K562 (cell line): ENCODE measurements around the gene PLPP1. TPM values are rescaled to one million over a fixed set of nuclear protein-coding genes. Genes with fewer than 3 reads are reported as not detected.

ENCODE experiments used
- GTF2A2 ChIP-seq: IDR thresholded peaks from 2 replicates; pipeline ENCODE4 v1.6.1; 2016; ENCODE audit warnings: mild to moderate bottlenecking, missing genetic modification characterization, missing compliant biosample characterization
- PHF8 ChIP-seq: fragments of 200-600 bp; sonication (generic); IDR thresholded peaks from 2 replicates; pipeline ENCODE4 v1.6.1; 2012; ENCODE audit warnings: mixed run types, mild to moderate bottlenecking, inconsistent platforms, low read length, moderate library complexity, borderline replicate concordance
- POLR2AphosphoS5 ChIP-seq: IDR thresholded peaks from 2 replicates; pipeline ENCODE4 v1.6.1; 2011; ENCODE audit warnings: mild to moderate bottlenecking, low read depth, low read length, moderate library complexity; ENCODE audit not compliant: control insufficient read depth, insufficient read depth
- ZNF551 ChIP-seq: fragments of 250-450 bp; sonication (Bioruptor Pico); IDR thresholded peaks from 2 replicates; pipeline ENCODE4 v1.5.0; 2021; ENCODE audit warnings: mild to moderate bottlenecking, moderate library complexity
- polyA plus RNA-seq, 8 experiments: library from polyadenylated mRNA; depleted of rRNA in 4 of 8; stranded (reverse) in 5 of 8; unstranded in 3 of 8; fragments of >200 nt; fragmentation: Nextera tagmentation in 2 of 8; fragmentation: Illumina TruSeq in 1 of 8; extraction: Ambion mirVana in 2 of 8; extraction: Trizol in 1 of 8; gene quantifications; 2 replicates each; pipeline versions ENCODE4 v1.2.1 to v1.2.3, GENCODE V29; 2011 to 2014; ENCODE audit warnings: inconsistent platforms in 1 of 8, missing spikeins in 1 of 8
- total RNA-seq, 7 experiments: library from RNA; depleted of rRNA in 6 of 7; stranded (reverse); fragments of >200 nt in 6 of 7; fragmentation: Illumina TruSeq in 2 of 7; extraction: Trizol in 2 of 7; gene quantifications; 2 replicates each; pipeline versions ENCODE4 v1.2.1 to v1.2.3, GENCODE V29; 2011 to 2021; ENCODE audit warnings: low replicate concordance in 1 of 7
- TF ChIP-seq, protein P1 (sequence below), 2 experiments: fragments of 450-650 bp; IDR thresholded peaks; 2 replicates each; pipeline ENCODE4 v1.6.1; 2016; ENCODE audit warnings: mild to moderate bottlenecking in 2 of 2, borderline replicate concordance in 1 of 2, low read depth in 1 of 2, moderate library complexity in 1 of 2
- TF ChIP-seq, protein P2 (sequence below): fragments of 450-650 bp; IDR thresholded peaks from 2 replicates; pipeline ENCODE4 v1.6.1; 2017; ENCODE audit warnings: antibody characterized with exemption, mild to moderate bottlenecking
- TF ChIP-seq, protein P3 (sequence below): sonication (generic); formaldehyde crosslinking; IDR thresholded peaks from 2 replicates; pipeline ENCODE4 v1.8.0; 2023; ENCODE audit warnings: missing genetic modification reagents, mild to moderate bottlenecking, borderline replicate concordance

PLPP1 gene
- total and polyA plus RNA-seq, 9 of the 15 experiments (the other 6 are each of a cell fraction or from before 2014, with no cell fraction given) = 0.04 to 0.24 (median 0.04) TPM; not detected in 6

DNA sequence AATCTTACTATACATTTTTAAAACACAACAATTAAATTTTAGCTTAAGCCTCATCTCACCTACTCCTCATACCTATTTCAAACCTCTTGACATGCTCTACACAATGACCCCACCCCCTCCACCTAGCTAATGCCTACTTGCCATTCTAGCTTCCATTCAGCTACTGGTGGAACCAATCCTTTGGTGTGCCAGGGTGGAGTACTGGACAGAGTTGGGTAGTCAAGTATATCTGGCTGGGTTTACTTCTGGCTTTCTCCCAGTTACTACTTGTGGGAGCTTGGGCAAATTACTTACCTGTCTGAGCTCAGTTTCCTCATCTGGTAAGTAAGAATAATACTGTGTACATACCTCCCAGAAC, 24.3 kb downstream of the PLPP1 start (continued):
- TF ChIP-seq, protein P1, sequence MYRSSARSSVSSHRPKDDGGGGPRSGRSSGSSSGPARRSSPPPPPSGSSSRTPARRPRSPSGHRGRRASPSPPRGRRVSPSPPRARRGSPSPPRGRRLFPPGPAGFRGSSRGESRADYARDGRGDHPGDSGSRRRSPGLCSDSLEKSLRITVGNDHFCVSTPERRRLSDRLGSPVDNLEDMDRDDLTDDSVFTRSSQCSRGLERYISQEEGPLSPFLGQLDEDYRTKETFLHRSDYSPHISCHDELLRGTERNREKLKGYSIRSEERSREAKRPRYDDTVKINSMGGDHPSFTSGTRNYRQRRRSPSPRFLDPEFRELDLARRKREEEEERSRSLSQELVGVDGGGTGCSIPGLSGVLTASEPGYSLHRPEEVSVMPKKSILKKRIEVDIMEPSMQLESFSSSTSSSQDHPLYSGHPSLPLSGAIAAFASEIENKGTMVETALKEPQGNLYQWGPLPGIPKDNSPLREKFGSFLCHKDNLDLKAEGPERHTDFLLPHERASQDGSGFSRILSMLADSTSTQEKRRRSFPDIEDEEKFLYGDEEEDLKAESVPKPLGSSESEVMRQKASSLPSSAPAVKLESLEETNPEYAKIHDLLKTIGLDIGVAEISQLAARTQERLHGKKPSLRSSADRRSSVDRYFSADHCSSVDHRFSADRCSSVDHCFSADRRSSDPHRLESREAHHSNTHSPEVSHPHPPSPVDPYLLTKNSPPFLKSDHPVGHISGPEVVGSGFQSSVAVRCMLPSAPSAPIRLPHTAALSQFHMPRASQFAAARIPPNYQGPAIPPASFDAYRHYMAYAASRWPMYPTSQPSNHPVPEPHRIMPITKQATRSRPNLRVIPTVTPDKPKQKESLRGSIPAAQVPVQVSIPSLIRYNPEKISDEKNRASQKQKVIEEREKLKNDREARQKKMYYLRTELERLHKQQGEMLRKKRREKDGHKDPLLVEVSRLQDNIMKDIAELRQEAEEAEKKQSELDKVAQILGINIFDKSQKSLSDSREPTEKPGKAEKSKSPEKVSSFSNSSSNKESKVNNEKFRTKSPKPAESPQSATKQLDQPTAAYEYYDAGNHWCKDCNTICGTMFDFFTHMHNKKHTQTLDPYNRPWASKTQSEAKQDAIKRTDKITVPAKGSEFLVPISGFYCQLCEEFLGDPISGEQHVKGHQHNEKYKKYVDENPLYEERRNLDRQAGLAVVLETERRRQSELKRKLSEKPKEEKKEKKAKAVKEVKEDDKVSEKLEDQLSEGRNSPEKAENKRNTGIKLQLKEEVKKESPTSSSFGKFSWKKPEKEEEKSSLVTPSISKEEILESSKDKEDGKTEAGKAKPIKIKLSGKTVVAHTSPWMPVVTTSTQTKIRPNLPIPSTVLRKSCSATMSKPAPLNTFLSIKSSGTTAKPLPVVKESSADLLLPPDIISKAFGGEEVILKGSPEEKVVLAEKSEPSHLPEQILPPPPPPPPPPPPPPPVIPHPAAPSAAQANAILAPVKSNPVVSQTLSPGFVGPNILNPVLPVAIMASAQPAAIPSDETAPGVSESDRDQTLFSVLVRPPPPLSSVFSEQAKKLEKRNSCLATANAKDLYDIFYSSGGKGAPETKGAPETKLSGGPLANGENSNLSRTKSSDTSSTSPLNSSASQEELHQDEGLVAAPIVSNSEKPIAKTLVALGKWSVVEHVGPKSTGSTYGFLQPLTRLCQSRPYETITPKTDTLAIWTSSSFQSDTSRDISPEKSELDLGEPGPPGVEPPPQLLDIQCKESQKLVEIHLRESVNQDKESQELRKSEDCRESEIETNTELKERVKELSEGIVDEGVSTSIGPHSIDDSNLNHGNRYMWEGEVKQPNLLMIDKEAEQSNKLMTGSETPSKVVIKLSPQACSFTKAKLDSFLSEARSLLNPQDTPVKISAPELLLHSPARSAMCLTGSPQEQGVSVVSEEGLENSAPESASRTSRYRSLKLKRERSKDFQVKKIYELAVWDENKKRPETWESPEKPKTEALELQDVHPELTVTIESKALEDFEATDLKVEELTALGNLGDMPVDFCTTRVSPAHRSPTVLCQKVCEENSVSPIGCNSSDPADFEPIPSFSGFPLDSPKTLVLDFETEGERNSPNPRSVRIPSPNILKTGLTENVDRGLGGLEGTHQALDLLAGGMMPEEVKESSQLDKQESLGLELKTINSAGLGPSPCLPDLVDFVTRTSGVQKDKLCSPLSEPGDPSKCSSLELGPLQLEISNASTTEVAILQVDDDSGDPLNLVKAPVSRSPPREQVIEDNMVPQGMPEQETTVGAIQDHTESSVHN (IDR thresholded peaks at IDR 0.05; ENCODE audit: borderline replicate concordance in 1 of 2, low read depth in 1 of 2) = no peak
- TF ChIP-seq ZNF551 (CRISPR knock-in tag) (no peak), POLR2AphosphoS5 (no peak), GTF2A2 (tag) (no peak), PHF8 (no peak)
- TF ChIP-seq, protein P2, sequence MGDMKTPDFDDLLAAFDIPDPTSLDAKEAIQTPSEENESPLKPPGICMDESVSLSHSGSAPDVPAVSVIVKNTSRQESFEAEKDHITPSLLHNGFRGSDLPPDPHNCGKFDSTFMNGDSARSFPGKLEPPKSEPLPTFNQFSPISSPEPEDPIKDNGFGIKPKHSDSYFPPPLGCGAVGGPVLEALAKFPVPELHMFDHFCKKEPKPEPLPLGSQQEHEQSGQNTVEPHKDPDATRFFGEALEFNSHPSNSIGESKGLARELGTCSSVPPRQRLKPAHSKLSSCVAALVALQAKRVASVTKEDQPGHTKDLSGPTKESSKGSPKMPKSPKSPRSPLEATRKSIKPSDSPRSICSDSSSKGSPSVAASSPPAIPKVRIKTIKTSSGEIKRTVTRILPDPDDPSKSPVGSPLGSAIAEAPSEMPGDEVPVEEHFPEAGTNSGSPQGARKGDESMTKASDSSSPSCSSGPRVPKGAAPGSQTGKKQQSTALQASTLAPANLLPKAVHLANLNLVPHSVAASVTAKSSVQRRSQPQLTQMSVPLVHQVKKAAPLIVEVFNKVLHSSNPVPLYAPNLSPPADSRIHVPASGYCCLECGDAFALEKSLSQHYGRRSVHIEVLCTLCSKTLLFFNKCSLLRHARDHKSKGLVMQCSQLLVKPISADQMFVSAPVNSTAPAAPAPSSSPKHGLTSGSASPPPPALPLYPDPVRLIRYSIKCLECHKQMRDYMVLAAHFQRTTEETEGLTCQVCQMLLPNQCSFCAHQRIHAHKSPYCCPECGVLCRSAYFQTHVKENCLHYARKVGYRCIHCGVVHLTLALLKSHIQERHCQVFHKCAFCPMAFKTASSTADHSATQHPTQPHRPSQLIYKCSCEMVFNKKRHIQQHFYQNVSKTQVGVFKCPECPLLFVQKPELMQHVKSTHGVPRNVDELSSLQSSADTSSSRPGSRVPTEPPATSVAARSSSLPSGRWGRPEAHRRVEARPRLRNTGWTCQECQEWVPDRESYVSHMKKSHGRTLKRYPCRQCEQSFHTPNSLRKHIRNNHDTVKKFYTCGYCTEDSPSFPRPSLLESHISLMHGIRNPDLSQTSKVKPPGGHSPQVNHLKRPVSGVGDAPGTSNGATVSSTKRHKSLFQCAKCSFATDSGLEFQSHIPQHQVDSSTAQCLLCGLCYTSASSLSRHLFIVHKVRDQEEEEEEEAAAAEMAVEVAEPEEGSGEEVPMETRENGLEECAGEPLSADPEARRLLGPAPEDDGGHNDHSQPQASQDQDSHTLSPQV = no peak
- TF ChIP-seq, protein P3, sequence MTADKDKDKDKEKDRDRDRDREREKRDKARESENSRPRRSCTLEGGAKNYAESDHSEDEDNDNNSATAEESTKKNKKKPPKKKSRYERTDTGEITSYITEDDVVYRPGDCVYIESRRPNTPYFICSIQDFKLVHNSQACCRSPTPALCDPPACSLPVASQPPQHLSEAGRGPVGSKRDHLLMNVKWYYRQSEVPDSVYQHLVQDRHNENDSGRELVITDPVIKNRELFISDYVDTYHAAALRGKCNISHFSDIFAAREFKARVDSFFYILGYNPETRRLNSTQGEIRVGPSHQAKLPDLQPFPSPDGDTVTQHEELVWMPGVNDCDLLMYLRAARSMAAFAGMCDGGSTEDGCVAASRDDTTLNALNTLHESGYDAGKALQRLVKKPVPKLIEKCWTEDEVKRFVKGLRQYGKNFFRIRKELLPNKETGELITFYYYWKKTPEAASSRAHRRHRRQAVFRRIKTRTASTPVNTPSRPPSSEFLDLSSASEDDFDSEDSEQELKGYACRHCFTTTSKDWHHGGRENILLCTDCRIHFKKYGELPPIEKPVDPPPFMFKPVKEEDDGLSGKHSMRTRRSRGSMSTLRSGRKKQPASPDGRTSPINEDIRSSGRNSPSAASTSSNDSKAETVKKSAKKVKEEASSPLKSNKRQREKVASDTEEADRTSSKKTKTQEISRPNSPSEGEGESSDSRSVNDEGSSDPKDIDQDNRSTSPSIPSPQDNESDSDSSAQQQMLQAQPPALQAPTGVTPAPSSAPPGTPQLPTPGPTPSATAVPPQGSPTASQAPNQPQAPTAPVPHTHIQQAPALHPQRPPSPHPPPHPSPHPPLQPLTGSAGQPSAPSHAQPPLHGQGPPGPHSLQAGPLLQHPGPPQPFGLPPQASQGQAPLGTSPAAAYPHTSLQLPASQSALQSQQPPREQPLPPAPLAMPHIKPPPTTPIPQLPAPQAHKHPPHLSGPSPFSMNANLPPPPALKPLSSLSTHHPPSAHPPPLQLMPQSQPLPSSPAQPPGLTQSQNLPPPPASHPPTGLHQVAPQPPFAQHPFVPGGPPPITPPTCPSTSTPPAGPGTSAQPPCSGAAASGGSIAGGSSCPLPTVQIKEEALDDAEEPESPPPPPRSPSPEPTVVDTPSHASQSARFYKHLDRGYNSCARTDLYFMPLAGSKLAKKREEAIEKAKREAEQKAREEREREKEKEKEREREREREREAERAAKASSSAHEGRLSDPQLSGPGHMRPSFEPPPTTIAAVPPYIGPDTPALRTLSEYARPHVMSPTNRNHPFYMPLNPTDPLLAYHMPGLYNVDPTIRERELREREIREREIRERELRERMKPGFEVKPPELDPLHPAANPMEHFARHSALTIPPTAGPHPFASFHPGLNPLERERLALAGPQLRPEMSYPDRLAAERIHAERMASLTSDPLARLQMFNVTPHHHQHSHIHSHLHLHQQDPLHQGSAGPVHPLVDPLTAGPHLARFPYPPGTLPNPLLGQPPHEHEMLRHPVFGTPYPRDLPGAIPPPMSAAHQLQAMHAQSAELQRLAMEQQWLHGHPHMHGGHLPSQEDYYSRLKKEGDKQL (CRISPR knock-in tag) = no peak
